Sigmoid colon (tissue), 7 donors: ENCODE data around the gene FAM43B. TPM values are rescaled to one million over a fixed set of nuclear protein-coding genes. Genes with fewer than 3 reads are reported as not detected.

Source experiments
- DNase-seq: peaks from one replicate; pipeline ENCODE4 v3.0.0-alpha.2; 2019
- H3K27ac ChIP-seq, 4 donors: fragments of 200-600 bp; sonication (generic); one replicate each; pipeline ENCODE4 v1.5.1; 2016 to 2019; ENCODE audit warnings: mild to moderate bottlenecking in 1 of 4
- H3K27me3 ChIP-seq, 3 donors: fragments of 200-600 bp; sonication (generic); one replicate each; pipeline ENCODE4 v1.5.1; 2019; ENCODE audit warnings: mild to moderate bottlenecking in 1 of 3
- H3K36me3 ChIP-seq, 4 donors: fragments of 200-600 bp; sonication (generic); one replicate each; pipeline ENCODE4 v1.5.1; 2016 to 2019
- H3K4me1 ChIP-seq, 4 donors: fragments of 200-600 bp; sonication (generic); one replicate each; pipeline ENCODE4 v1.5.1; 2017 to 2019
- H3K4me3 ChIP-seq, 4 donors: fragments of 200-600 bp; sonication (generic); one replicate each; pipeline ENCODE4 v1.5.1; 2017 to 2019; ENCODE audit warnings: mild to moderate bottlenecking in 2 of 4, moderate library complexity in 1 of 4
- H3K9me3 ChIP-seq, 4 donors: fragments of 200-600 bp in 3 of 4; sonication (generic) in 3 of 4; one replicate each; pipeline versions ENCODE4 v1.5.1 to v1.6.1; 2013 to 2019
- CTCF ChIP-seq, 4 experiments: fragments of 450-650 bp in 3 of 4; fragments of 200-600 bp in 1 of 4; IDR thresholded peaks; one replicate each; pipeline ENCODE4 v1.5.1; 2016 to 2019; ENCODE audit warnings: antibody characterized with exemption in 4 of 4, mild to moderate bottlenecking in 3 of 4, moderate library complexity in 2 of 4
- EP300 ChIP-seq, 4 donors: sonication (generic); formaldehyde crosslinking; IDR thresholded peaks; one replicate each; pipeline ENCODE4 v1.6.1; 2017; ENCODE audit warnings: antibody characterized with exemption in 4 of 4
- POLR2A ChIP-seq, 2 donors: fragments of 450-650 bp; IDR thresholded peaks; one replicate each; pipeline ENCODE4 v1.6.1; 2016; ENCODE audit warnings: antibody characterized with exemption in 2 of 2, mild to moderate bottlenecking in 2 of 2, moderate library complexity in 2 of 2
- POLR2AphosphoS5 ChIP-seq, 4 donors: sonication (generic); formaldehyde crosslinking; IDR thresholded peaks; one replicate each; pipeline ENCODE4 v1.6.1; 2017; ENCODE audit warnings: antibody characterized with exemption in 4 of 4
- WGBS, 2 donors: extraction: QIAGEN DNeasy Blood & Tissue Kit; methylation state at CpG; one replicate each; pipeline ENCODE4 v1.1.7; 2013; 5-methylcytosine and 5-hydroxymethylcytosine counted together
- intact Hi-C: fragments of 100-400 bp; cut with DNase I; formaldehyde crosslinking; loops from one replicate; pipeline ENCODE4 v1.15.1; 2023
- polyA plus RNA-seq, 3 donors: library from polyadenylated mRNA; stranded (reverse); fragments of 200-250 nt; gene quantifications; one replicate each; pipeline ENCODE4 v1.2.3, GENCODE V29; 2013
- total RNA-seq, 4 donors: library from RNA; depleted of rRNA; stranded (reverse); fragments of >200 nt; gene quantifications; one replicate each; pipeline ENCODE4 v1.1.0, GENCODE V29; 2016
- donor health status: healthy with polysubstance abuse.
- donor health status: Bipolar disorder and iron deficiency.
- donor health status: healthy.

FAM43B gene
- total and polyA plus RNA-seq, 7 donors: 0.23 to 1.7 (median 1.1) TPM; not detected in 1

DNA sequence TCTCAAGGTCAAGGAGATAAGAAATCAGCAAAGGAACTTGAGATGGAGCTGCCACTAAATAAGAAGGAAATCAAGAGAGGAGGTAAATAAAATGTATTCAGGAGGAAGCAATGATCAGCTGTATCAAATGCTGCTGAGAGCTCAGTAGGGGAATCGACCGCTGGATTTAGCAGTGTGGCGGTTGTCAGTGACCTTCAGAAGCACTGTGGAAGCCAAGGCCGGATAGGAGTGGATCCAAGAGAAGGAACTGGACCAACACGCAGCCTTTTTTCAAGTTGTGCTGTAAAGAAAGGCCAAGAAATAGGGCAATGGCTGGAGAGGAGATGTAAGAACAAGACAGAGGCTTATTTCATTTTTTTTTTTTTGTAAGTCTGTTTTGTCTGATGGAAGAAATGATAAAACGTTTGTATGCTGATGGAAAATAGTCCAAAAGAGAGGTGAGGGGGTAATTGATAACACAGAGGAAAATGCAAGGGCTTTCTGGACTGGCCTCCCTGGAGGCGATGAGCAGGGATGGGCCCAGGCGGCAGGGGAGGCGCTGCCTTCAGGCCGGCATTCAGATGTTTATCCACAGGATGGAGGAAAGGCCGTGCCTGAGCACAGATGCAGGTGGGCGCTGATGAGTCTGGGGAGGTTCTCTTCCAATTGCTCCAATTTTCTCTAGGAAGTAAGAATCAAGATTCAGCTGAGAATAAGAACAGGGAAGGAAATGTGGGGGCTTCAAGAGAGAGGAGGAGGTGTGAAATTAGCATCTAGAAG is 17.5 kb upstream of the FAM43B start:
- intact Hi-C loops: no loop called here
- H3K9me3 ChIP-seq: no peaks in the 10 kb centered on the region
- H3K27me3 ChIP-seq: peaks cover 0 to 9% (median 2%) of the 10 kb centered on the region in 3 donors
- TF ChIP-seq POLR2A (IDR thresholded peaks at IDR 0.05) (no peak), EP300 (IDR thresholded peaks at IDR 0.05) (no peak), CTCF (IDR thresholded peaks at IDR 0.05) (no peak), POLR2AphosphoS5 (IDR thresholded peaks at IDR 0.05) (no peak)
- no peaks in the 10 kb centered on the region for H3K36me3 ChIP-seq
- no peaks in the 10 kb centered on the region for H3K4me1 ChIP-seq
- no peak for DNase-seq
- H3K4me3 ChIP-seq: no peak overlapping the region
- H3K27ac ChIP-seq: no peak overlapping the region
- 67 to 70% methylated on average over 12 of the region's 12 CpGs for WGBS, 2 donors

GRCh38 chr1:20538227-20538626 is 14.1 kb upstream of the FAM43B start:
- Histone ChIP-seq H3K4me1 (no peaks in the 10 kb centered on the region), H3K27ac (no peak overlapping the region), H3K9me3 (no peaks in the 10 kb centered on the region), H3K27me3 (peaks cover 0 to 7% (median under 1%) of the 10 kb centered on the region in 3 donors), H3K36me3 (no peaks in the 10 kb centered on the region), H3K4me3 (no peak overlapping the region)
- WGBS, 2 donors: 16 to 37% methylated on average over 2 of the region's 2 CpGs
- intact Hi-C loops: no loop called here
- TF ChIP-seq EP300 (IDR thresholded peaks at IDR 0.05) (no peak), CTCF (IDR thresholded peaks at IDR 0.05) (no peak), POLR2A (IDR thresholded peaks at IDR 0.05) (no peak), POLR2AphosphoS5 (IDR thresholded peaks at IDR 0.05) (no peak)
- DNase-seq: no peak

GRCh38 chr1:20538760-20539551 is 13.4 kb upstream of the FAM43B start:
- Histone ChIP-seq H3K27ac (no peak overlapping the region), H3K9me3 (no peaks in the 10 kb centered on the region), H3K4me3 (no peak overlapping the region), H3K4me1 (no peaks in the 10 kb centered on the region), H3K27me3 (peaks cover 0 to 7% (median 0%) of the 10 kb centered on the region in 3 donors), H3K36me3 (no peaks in the 10 kb centered on the region)
- 47 to 76% methylated on average over 3 of the region's 3 CpGs for WGBS, 2 donors
- DNase-seq: no peak
- no peak for TF ChIP-seq EP300 (IDR thresholded peaks at IDR 0.05)
- no peak for TF ChIP-seq POLR2AphosphoS5 (IDR thresholded peaks at IDR 0.05)
- TF ChIP-seq POLR2A (IDR thresholded peaks at IDR 0.05): no peak
- no peak for TF ChIP-seq CTCF (IDR thresholded peaks at IDR 0.05)
- intact Hi-C loops: no loop called here

GRCh38 chr1:20540281-20540680 is 12.1 kb upstream of the FAM43B start:
- no peak overlapping the region for H3K27ac ChIP-seq
- intact Hi-C loops: no loop called here
- no peak for DNase-seq
- no peaks in the 10 kb centered on the region for H3K9me3 ChIP-seq
- H3K27me3 ChIP-seq: peaks cover 0 to 7% (median 0%) of the 10 kb centered on the region in 3 donors
- 91 to 95% methylated on average over 1 of the region's 1 CpG for WGBS, 2 donors
- no peaks in the 10 kb centered on the region for H3K4me1 ChIP-seq
- no peaks in the 10 kb centered on the region for H3K36me3 ChIP-seq
- no peak for TF ChIP-seq POLR2AphosphoS5 (IDR thresholded peaks at IDR 0.05)
- no peak for TF ChIP-seq EP300 (IDR thresholded peaks at IDR 0.05)
- TF ChIP-seq POLR2A (IDR thresholded peaks at IDR 0.05): no peak
- no peak for TF ChIP-seq CTCF (IDR thresholded peaks at IDR 0.05)
- H3K4me3 ChIP-seq: no peak overlapping the region
